Measurements from ENCODE around the gene MMS19.
"Not testable (repeated sequence)": the region's sequence is repeated elsewhere in the genome, so short reads cannot be mapped to it uniquely, and the experiment has no call there.

MMS19 gene

DNA sequence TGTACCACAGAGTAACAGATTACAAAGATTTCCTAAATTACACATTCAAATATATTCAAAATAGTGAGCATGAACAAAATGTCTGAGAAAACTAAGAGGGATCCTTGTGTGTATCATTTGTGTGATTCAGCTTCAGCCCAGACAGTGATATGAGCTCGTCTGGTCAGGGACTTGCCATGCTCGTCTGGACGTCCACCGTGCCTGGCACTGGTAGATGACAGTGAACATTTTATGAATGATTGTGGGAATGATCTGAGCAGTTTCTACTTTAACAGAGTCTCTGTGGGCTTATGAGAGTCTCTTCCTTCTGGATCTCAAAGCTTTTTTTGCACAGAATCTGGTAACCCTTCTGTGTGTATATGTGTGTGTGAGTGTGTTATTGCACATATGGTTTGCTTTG, 40.2 kb upstream of the MMS19 start:
- H3K27ac ChIP-seq (ENCODE audit: insufficient read depth, low read depth, low read length, poor library complexity, severe bottlenecking), result no peak overlapping the region
- no peaks in the 10 kb centered on the region for H3K36me3 ChIP-seq (ENCODE audit: control insufficient read depth, insufficient read depth, low read length)
- no peak overlapping the region for H3K4me3 ChIP-seq (ENCODE audit: insufficient read depth, low read depth, low read length)
- H3K9me3 ChIP-seq (ENCODE audit: control insufficient read depth, low read length), result no peaks in the 10 kb centered on the region
- H3K4me1 ChIP-seq (ENCODE audit: control insufficient read depth, insufficient read depth, low read length), result peaks cover 24% of the 10 kb centered on the region
- H3K27me3 ChIP-seq (ENCODE audit: control insufficient read depth, insufficient read depth, low read length, poor library complexity, severe bottlenecking), result no peaks in the 10 kb centered on the region
- 91 to 95% methylated on average over 4 of the region's 4 CpGs for WGBS, 2 experiments

DNA sequence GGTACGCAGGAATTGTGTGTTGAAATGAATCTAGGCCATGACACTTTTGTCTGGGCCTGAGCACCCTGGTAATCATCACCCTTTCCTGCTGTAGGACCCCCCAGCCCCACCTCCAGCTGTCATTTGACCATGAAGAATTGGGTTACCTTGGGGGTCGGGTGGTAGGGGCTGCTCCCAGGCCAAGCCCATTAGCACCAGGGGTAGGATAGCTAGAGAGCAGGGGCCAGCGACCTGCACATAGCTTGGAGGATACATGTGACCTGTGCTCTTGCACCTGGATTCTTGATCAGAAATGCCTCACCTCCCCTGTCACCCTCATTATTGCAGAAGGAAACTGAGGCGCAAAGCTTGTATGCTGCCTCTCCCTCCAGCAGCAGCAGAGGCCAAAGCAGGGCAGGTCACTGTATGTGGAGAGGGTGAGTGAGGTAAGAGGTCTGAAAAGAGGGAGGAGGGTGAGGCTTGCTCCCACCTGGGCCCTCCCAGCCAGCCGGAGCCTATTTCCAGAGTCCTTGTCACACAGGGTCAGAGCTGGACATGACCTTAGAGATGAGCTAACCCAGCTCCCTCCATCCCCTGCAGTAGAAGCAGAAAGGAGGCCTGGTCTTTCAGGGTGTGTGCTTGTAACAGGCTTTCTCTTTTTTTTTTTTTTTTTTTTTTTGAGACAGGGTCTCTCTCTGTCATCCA, 39.1 kb upstream of the MMS19 start:
- Histone ChIP-seq H3K36me3 (ENCODE audit: control insufficient read depth, insufficient read depth, low read length) (no peaks in the 10 kb centered on the region), H3K4me1 (ENCODE audit: control insufficient read depth, insufficient read depth, low read length) (peaks cover 18% of the 10 kb centered on the region), H3K27ac (ENCODE audit: insufficient read depth, low read depth, low read length, poor library complexity, severe bottlenecking) (no peak overlapping the region), H3K27me3 (ENCODE audit: control insufficient read depth, insufficient read depth, low read length, poor library complexity, severe bottlenecking) (no peaks in the 10 kb centered on the region), H3K9me3 (ENCODE audit: control insufficient read depth, low read length) (no peaks in the 10 kb centered on the region), H3K4me3 (ENCODE audit: insufficient read depth, low read depth, low read length) (no peak overlapping the region)
- WGBS, 2 experiments, result 94 to 95% methylated on average over 5 of the region's 5 CpGs

DNA sequence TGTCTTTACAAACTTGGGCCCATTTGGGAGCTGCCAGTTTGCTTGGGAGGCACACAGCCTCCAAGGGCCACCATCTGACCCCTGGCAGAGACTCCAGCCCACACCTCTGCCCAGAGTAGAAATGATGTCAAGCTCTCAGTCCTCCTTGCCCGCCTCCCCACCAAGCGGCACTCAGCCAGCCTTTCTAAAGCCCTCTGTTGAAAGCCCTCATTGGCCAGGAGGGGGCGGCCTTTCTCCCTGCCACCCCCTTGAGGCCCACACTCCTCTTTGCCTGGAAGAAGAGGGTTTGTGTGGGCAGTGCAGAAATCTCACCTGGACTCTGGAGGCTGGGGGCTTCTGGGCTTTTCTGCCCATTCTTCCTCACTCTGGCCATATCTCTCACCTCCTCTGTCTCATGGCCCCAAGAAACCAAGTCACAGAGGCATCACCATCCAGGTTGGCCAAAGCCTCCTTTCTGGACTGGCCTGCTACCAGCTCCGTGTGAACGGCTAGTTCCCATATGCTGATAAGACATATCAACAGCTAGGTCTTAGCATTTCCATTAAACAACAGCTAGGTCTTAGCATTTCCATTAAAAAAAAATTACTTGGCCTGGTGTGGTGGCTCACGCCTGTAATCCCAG, 36.6 kb upstream of the MMS19 start:
- Histone ChIP-seq H3K9me3 (ENCODE audit: control insufficient read depth, low read length) (no peaks in the 10 kb centered on the region), H3K36me3 (ENCODE audit: control insufficient read depth, insufficient read depth, low read length) (no peaks in the 10 kb centered on the region), H3K4me1 (ENCODE audit: control insufficient read depth, insufficient read depth, low read length) (peaks cover 4% of the 10 kb centered on the region), H3K27me3 (ENCODE audit: control insufficient read depth, insufficient read depth, low read length, poor library complexity, severe bottlenecking) (no peaks in the 10 kb centered on the region), H3K27ac (ENCODE audit: insufficient read depth, low read depth, low read length, poor library complexity, severe bottlenecking) (no peak overlapping the region), H3K4me3 (ENCODE audit: insufficient read depth, low read depth, low read length) (no peak overlapping the region)
- WGBS, 2 experiments, result 68 to 69% methylated on average over 6 of the region's 6 CpGs

DNA sequence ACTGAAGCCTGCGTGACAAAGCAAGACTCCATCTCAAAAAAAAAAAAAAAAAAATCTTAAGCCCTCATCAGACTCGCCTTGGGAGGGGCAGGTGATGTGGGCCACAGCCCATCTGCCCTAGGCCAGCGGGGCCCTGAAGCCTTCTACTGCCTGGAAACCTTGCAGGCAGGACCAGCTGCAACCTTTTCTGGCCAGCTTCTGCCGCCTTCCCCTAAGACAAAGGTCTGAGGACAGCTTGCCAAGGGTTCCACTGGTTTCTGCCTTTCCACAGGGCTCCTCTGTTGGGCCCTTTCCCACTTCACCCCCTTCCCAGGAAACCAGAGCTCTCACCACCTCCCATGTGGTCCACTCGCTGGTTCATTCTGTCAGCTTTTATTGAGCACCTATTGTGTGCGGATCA, 35.7 kb upstream of the MMS19 start:
- H3K4me3 ChIP-seq (ENCODE audit: insufficient read depth, low read depth, low read length), result no peak overlapping the region
- H3K4me1 ChIP-seq (ENCODE audit: control insufficient read depth, insufficient read depth, low read length), result peaks cover 4% of the 10 kb centered on the region
- H3K36me3 ChIP-seq (ENCODE audit: control insufficient read depth, insufficient read depth, low read length), result no peaks in the 10 kb centered on the region
- WGBS, 2 experiments, result 86% methylated on average over 6 of the region's 6 CpGs
- no peak overlapping the region for H3K27ac ChIP-seq (ENCODE audit: insufficient read depth, low read depth, low read length, poor library complexity, severe bottlenecking)
- H3K27me3 ChIP-seq (ENCODE audit: control insufficient read depth, insufficient read depth, low read length, poor library complexity, severe bottlenecking), result no peaks in the 10 kb centered on the region
- no peaks in the 10 kb centered on the region for H3K9me3 ChIP-seq (ENCODE audit: control insufficient read depth, low read length)

DNA sequence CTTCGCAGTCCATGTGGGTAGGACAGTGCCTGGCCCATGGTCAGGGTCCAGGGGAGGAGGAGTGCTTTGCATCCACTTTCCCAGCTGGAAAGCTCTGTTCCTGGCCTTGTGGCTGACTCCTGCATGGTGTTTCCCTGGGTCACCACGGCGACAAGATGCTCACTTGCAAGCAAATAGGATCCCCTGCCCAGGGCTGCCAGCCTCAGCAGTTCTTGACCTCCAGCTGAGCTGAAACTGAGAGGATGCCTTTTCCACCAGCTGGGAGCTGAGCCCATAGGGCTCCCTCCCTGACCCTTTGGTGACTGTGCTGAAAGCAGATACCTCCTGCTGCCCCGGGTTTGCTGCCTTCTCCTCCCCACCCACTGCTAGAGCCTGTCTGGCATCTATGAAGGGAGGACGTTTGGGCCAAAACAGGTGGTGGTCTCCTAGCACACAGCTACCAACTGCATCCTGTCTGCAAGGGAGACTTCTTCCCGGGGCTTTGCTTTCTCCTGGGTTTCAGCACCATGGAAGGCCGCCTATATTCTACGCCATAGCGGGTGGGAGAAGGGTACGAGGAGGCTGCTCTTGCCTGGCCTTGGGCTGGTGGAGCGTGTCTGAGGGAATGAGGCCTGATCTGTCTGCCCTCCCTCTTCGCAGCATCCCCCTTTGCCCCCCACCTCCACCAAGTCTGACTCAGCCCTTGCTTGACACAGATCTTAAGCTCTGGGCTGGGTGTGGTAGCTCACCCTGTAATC, 34.9 kb upstream of the MMS19 start:
- Histone ChIP-seq H3K4me3 (ENCODE audit: insufficient read depth, low read depth, low read length) (no peak overlapping the region), H3K27ac (ENCODE audit: insufficient read depth, low read depth, low read length, poor library complexity, severe bottlenecking) (no peak overlapping the region), H3K36me3 (ENCODE audit: control insufficient read depth, insufficient read depth, low read length) (no peaks in the 10 kb centered on the region), H3K4me1 (ENCODE audit: control insufficient read depth, insufficient read depth, low read length) (peaks cover 4% of the 10 kb centered on the region), H3K9me3 (ENCODE audit: control insufficient read depth, low read length) (no peaks in the 10 kb centered on the region), H3K27me3 (ENCODE audit: control insufficient read depth, insufficient read depth, low read length, poor library complexity, severe bottlenecking) (no peaks in the 10 kb centered on the region)
- 66 to 68% methylated on average over 12 of the region's 12 CpGs for WGBS, 2 experiments

DNA sequence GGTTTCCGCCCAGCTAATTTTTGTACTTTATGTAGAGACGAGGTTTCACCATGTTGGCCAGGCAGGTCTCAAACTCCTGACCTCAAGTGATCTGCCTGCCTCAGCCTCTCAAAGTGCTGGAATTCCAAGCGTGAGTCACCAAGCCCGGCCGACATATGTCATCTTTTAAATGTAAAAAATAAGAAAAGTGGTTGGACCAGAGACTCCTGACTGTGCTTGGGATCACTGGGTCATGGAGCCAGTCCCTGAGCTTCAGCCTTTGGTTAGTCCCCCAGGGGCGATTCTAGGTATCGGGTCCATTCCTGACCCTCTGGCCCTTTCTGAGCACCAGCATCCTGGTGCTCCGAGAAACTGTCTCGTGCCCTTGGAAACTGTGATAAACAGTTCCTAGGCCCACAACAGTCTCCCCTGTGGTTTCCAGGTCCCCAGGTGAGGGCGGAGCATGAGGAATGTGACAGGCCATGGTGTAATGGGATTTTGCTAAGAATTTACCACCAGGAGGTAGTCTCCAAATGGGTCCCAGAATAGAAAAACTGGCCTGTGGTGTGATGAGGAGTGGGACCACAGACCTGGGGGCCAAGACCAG, 33.3 kb upstream of the MMS19 start:
- no peak overlapping the region for H3K4me3 ChIP-seq (ENCODE audit: insufficient read depth, low read depth, low read length)
- H3K27ac ChIP-seq (ENCODE audit: insufficient read depth, low read depth, low read length, poor library complexity, severe bottlenecking), result no peak overlapping the region
- H3K27me3 ChIP-seq (ENCODE audit: control insufficient read depth, insufficient read depth, low read length, poor library complexity, severe bottlenecking), result no peaks in the 10 kb centered on the region
- WGBS, 2 experiments, result 92 to 93% methylated on average over 10 of the region's 10 CpGs
- peaks cover 4% of the 10 kb centered on the region for H3K4me1 ChIP-seq (ENCODE audit: control insufficient read depth, insufficient read depth, low read length)
- no peaks in the 10 kb centered on the region for H3K36me3 ChIP-seq (ENCODE audit: control insufficient read depth, insufficient read depth, low read length)
- H3K9me3 ChIP-seq (ENCODE audit: control insufficient read depth, low read length), result no peaks in the 10 kb centered on the region

DNA sequence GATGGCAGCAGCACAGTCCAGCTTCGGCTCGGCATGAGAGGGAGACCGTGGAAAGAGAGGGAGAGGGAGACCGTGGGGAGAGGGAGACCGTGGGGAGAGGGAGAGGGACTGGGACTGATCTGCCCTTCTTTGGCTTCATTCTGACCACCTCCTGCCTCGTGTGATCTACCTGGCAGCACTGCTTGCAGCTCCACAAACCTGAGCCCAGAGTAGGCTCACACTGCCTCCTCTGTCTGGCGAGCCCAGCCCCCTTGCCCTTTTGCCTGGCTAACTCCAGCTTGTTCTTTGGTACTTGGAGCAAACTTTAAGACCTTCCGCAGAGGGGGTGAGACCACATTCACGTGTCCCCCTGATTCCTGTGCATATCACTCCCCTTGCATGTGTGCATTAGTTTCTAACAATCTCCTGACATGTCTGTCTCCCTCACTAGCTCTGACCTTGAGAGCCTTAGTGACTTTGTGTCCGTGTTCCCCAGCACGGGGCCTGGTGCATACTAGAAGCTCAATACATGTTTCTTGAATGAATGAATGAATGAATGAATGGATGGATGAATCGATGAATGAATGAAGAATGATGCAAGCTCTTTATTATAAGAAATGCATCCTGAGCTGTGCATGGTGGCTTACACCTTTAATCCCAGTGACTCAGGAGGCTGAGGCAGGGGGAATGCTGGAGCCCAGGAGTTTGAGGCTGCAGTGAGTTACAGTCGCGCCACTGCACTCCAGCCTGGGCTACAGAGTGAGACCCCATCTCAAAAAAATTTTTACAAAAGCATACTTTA, 31.7 kb upstream of the MMS19 start:
- H3K27ac ChIP-seq (ENCODE audit: insufficient read depth, low read depth, low read length, poor library complexity, severe bottlenecking), result no peak overlapping the region
- H3K4me1 ChIP-seq (ENCODE audit: control insufficient read depth, insufficient read depth, low read length), result peaks cover 4% of the 10 kb centered on the region
- no peak overlapping the region for H3K4me3 ChIP-seq (ENCODE audit: insufficient read depth, low read depth, low read length)
- H3K36me3 ChIP-seq (ENCODE audit: control insufficient read depth, insufficient read depth, low read length), result no peaks in the 10 kb centered on the region
- WGBS, 2 experiments, result 94 to 95% methylated on average over 14 of the region's 14 CpGs
- H3K27me3 ChIP-seq (ENCODE audit: control insufficient read depth, insufficient read depth, low read length, poor library complexity, severe bottlenecking), result no peaks in the 10 kb centered on the region
- H3K9me3 ChIP-seq (ENCODE audit: control insufficient read depth, low read length), result no peaks in the 10 kb centered on the region

DNA sequence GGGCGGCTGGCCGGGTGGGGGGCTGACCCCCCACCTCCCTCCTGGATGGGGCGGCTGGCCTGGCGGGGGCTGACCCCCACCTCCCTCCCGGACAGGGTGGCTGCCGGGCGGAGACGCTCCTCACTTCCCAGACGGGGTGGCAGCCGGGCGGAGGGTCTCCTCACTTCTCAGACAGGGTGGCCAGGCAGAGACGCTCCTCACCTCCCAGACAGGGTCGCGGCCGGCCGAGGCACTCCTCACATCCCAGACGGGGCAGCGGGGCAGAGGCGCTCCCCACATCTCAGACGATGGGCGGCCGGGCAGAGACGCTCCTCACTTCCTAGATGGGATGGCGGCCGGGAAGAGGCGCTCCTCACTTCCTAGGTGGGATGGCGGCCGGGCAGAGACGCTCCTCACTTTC, 30.7 kb upstream of the MMS19 start:
- 95 to 96% methylated on average over 23 to 27 of the region's 29 CpGs for WGBS, 2 experiments

DNA sequence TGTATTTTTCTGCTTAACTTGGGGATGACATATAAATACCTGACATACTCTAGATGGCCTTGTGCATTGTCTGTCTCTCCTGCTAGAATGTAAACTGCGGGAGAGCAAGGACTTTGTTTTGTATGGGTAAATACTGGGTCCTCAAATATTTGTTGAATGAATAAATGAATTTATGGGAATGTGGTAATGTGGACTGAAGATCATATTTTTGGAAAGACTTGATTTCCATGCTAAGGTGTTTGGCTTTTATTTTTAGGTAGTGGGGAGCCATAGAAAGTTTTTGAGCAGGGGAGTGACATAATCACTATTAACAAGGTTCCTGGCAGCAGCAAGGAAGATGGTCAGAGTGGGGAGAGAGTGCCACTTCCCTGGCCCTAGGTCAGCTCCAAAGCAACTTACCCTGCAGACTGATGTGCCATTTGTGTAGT, 27.5 kb upstream of the MMS19 start:
- WGBS, 2 experiments, result 94% methylated on average over 1 of the region's 1 CpG
- Histone ChIP-seq H3K27ac (ENCODE audit: insufficient read depth, low read depth, low read length, poor library complexity, severe bottlenecking) (no peak overlapping the region), H3K4me3 (ENCODE audit: insufficient read depth, low read depth, low read length) (no peak overlapping the region), H3K36me3 (ENCODE audit: control insufficient read depth, insufficient read depth, low read length) (no peaks in the 10 kb centered on the region), H3K4me1 (ENCODE audit: control insufficient read depth, insufficient read depth, low read length) (no peaks in the 10 kb centered on the region), H3K27me3 (ENCODE audit: control insufficient read depth, insufficient read depth, low read length, poor library complexity, severe bottlenecking) (no peaks in the 10 kb centered on the region), H3K9me3 (ENCODE audit: control insufficient read depth, low read length) (no peaks in the 10 kb centered on the region)

More for the DNA sequence above, 30.7 kb upstream of the MMS19 start:
- not testable (repeated sequence) for H3K4me3 ChIP-seq (ENCODE audit: insufficient read depth, low read depth, low read length); H3K9me3 ChIP-seq (ENCODE audit: control insufficient read depth, low read length); H3K27me3 ChIP-seq (ENCODE audit: control insufficient read depth, insufficient read depth, low read length, poor library complexity, severe bottlenecking); H3K4me1 ChIP-seq (ENCODE audit: control insufficient read depth, insufficient read depth, low read length); H3K36me3 ChIP-seq (ENCODE audit: control insufficient read depth, insufficient read depth, low read length); H3K27ac ChIP-seq (ENCODE audit: insufficient read depth, low read depth, low read length, poor library complexity, severe bottlenecking)

All from ectodermal cell (in vitro differentiated cells).